ENCODE measurements around the gene TCEAL1.
"Not testable (repeated sequence)": the region's sequence is repeated elsewhere in the genome, so short reads cannot be mapped to it uniquely, and the experiment has no call there.

TCEAL1 gene

DNA sequence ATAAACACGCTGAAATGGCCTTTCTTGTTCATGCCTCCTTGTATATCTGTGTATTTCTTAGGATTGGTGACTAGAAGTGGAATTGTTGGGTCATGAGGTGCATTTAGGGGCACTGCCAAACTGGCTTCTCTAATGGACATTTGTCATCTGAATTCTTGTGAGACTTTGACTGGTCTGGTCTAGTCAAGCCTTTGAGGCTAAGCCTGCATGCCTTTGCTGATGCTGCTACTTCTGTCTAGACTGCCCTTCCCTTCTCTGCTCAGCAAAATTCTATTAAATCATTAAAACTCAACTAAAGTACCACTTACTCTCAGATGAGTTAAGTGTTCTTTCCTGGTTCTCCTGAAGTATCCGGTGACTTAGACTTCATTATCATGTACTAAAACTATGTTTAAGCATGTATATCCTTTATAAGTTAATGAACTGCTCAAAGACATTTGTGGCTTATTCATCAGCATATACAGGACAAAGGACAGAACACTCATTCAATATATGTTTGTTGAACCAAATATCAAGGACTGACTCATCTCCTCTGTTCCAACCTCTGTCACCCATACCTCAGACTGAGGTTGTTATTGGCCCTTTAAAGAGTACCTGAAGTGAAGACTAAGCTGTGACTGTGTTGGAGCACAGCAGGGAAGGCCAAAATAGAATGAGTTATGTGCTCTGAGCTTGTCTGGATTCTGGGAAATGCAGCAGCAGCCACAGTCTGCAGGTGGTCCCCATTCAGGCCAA lies 9.0 kb downstream of the TCEAL1 start:
- no peaks in the 10 kb centered on the region for H3K27me3 ChIP-seq
- H3K9me3 ChIP-seq: no peaks in the 10 kb centered on the region
- no peak for TF ChIP-seq CTCF (IDR thresholded peaks at IDR 0.05)
- no peak overlapping the region for H3K4me3 ChIP-seq (ENCODE audit: low read depth in 1 of 2, low read length in 1 of 2)
- no peaks in the 10 kb centered on the region for H3K4me1 ChIP-seq (ENCODE audit: control insufficient read depth in 1 of 2, insufficient read depth in 1 of 2, low read depth in 1 of 2, low read length in 1 of 2)
- H3K36me3 ChIP-seq: no peaks in the 10 kb centered on the region
- no peak overlapping the region for H3K27ac ChIP-seq

DNA sequence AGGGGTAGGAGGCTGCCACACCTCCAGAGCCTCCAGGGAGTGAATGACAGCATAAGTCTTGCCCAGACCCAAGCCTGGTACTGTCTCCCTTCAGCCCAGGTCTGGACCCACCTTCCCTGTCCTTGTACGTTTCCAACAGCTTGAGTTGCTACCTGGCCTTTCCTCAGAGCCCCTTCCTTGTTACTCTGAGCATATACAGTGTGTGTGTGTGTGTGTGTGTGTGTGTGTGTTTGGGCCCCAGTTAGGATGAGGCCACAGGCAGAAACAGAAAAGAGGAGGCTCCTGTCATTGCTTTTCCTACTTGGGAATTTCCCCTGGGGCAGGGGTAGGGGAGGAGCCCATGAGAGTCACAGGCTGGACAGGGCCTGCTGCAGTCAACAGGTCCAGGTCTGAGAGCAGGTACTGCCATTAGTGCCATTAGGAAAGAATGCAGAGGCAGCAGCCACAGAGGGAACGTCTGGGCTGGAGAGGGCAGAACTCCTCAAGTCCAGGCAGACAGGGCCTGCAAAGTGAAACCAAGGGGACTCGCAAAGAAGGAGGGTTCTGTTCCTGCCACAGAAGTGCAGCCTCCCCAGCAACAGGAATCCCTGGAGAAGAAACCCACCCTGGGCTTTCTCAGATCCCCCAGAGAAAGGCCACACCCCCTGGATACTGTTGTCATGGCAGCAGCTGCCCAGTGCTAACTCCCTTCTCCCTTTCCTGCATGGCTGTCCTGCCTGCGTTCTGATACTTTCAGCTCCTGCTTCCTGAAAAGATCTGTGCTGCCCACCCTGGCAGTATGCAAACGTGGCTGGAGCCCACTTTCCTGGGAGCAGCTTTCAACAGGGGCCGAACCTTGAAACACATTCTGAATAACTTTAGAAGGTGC lies 9.9 kb downstream of the TCEAL1 start:
- H3K9me3 ChIP-seq; H3K36me3 ChIP-seq; H3K4me1 ChIP-seq (ENCODE audit: control insufficient read depth in 1 of 2, insufficient read depth in 1 of 2, low read depth in 1 of 2, low read length in 1 of 2); H3K27me3 ChIP-seq; H3K4me3 ChIP-seq (ENCODE audit: low read depth in 1 of 2, low read length in 1 of 2); H3K27ac ChIP-seq: not testable (repeated sequence)

- H3K4me3 ChIP-seq (ENCODE audit: low read depth in 1 of 2, low read length in 1 of 2): no peak overlapping the region
- TF ChIP-seq CTCF (IDR thresholded peaks at IDR 0.05): no peak
- no peaks in the 10 kb centered on the region for H3K4me1 ChIP-seq (ENCODE audit: control insufficient read depth in 1 of 2, insufficient read depth in 1 of 2, low read depth in 1 of 2, low read length in 1 of 2)
- H3K27me3 ChIP-seq: no peaks in the 10 kb centered on the region
- no peak overlapping the region for H3K27ac ChIP-seq
- H3K9me3 ChIP-seq: no peaks in the 10 kb centered on the region
- H3K36me3 ChIP-seq: no peaks in the 10 kb centered on the region
Measured at GRCh38 chrX:103640401-103641155, 11.8 kb downstream of the TCEAL1 start.

DNA sequence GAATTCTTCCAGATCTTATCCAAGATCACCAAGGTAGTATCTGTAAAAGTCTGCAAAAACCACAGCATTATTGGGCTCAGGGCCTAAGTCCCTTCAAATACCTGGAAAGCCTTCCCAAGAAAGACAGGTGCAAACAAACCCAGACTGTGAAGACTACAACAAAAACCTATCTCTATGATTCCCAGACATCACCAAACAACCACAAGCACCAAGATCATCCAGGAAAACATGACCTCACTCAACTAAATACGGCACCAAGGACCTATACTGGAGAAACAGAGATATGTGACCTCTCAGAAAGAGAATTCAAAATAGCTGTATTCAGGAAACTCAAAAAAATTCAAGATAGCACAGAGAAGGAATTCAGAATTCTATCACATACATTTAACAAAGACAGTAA lies 15.3 kb downstream of the TCEAL1 start:
- Histone ChIP-seq H3K9me3 (no peaks in the 10 kb centered on the region), H3K4me1 (ENCODE audit: control insufficient read depth in 1 of 2, insufficient read depth in 1 of 2, low read depth in 1 of 2, low read length in 1 of 2) (no peaks in the 10 kb centered on the region), H3K36me3 (no peaks in the 10 kb centered on the region), H3K27ac (no peak overlapping the region), H3K4me3 (ENCODE audit: low read depth in 1 of 2, low read length in 1 of 2) (no peak overlapping the region), H3K27me3 (no peaks in the 10 kb centered on the region)
- TF ChIP-seq CTCF (IDR thresholded peaks at IDR 0.05): no peak

DNA sequence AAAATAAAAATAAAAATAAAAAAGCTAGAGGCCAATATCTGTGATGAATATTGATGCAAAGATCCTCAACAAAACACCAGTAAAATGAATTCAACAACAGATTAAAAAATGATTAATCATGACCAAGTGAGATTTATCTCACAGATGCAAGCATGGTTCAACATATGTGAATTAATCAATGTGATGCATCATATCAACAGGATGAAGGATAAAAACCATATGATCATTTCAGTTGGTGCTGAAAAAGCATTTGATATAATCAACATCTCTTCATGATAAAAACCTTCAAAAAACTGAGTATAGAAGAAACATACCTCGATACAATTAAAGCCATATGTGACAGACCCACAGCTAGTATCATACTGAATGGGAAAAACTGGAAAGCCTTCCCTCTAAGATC lies 18.9 kb downstream of the TCEAL1 start:
- no peak for TF ChIP-seq CTCF (IDR thresholded peaks at IDR 0.05)
- no peaks in the 10 kb centered on the region for H3K9me3 ChIP-seq
- no peaks in the 10 kb centered on the region for H3K27me3 ChIP-seq
- H3K4me3 ChIP-seq (ENCODE audit: low read depth in 1 of 2, low read length in 1 of 2): no peak overlapping the region
- no peak overlapping the region for H3K27ac ChIP-seq
- H3K36me3 ChIP-seq: no peaks in the 10 kb centered on the region
- no peaks in the 10 kb centered on the region for H3K4me1 ChIP-seq (ENCODE audit: control insufficient read depth in 1 of 2, insufficient read depth in 1 of 2, low read depth in 1 of 2, low read length in 1 of 2)

Data from neutrophil (primary cell).